NCI-H2171 treated with DMSO at 0.1 percent for 48 hours (cell line): ENCODE data around the gene CARMIL1.

Experiments
- DNase-seq: peaks from one replicate; lab custom pipeline; 2025; lab: John Stamatoyannopoulos, UW

The CARMIL1 gene

DNA sequence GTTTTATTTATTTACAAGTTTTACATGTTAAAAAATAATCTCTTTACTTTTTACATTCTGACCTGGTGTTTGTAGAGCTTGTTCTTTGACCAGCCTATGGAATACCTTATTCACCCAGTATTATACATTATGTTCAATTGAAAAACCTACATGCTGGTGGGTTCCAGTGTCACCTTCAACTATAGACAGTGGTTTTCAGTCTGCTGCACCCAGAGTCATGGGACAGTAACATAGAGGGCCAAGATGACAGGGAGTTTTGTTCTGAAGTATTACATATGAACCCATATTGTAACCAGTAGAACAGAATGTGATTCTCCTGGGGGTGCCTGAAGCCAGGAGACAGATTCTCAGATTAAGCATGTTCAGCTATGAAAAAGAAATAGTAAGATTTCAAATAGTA is 233.4 kb downstream of the CARMIL1 start:
- DNase-seq: no peak

DNA sequence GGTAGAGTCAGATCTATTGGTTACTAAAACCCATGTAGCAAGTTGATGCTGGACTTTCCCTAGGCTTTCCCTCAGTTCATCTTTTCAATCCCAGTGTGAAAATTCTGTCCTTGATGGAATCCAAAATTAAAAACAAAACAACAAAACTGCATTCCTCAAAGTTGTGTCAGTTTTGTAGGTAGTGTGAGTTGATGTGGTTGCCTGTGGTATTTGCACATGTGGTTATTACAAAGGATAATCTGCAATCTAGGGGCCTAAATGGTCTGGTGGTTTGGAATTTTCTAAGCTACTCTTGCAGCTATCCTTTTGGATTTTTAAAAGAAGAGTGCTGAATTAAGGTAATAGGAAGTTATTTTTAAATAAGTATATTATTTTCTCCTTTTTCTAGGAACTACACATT is 240.7 kb downstream of the CARMIL1 start:
- DNase-seq: no peak

DNA sequence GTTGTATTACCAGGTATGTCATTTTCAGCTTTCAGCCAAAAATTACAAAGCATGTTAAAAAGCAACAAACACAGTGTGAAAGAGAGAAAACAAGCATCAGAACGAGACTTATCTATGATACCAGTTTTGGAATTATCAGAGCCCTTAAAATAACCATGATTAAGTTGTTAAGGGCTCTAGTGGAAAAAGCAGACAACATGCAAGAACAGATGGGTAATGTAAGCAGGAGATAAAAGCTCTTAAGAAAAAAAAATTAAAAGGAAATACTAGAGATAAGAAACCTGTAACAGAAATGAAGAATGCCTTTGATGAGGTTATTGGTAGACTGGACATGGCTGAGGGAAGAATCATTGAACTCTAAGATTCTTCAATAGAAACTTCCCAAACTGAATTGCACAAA is 245.4 kb downstream of the CARMIL1 start:
- DNase-seq: no peak

DNA sequence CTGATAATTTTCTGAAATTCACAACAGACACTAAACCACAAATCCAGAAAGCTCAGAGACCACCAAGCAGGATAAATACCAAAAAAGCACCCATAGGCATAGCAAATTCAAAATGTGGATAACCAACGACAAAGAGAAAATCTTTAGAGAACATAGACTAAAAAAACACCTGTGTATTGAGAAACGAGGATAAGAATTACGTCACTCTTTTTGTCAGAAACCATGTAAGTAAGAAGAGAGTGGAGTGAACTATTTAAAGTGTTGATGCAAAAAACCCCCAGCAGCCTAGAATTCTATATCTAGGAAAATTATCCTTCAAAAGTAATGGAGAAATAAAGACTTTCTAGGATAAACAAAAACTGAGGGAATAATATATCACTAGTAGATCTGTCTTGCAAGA is 245.9 kb downstream of the CARMIL1 start:
- DNase-seq: no peak

DNA sequence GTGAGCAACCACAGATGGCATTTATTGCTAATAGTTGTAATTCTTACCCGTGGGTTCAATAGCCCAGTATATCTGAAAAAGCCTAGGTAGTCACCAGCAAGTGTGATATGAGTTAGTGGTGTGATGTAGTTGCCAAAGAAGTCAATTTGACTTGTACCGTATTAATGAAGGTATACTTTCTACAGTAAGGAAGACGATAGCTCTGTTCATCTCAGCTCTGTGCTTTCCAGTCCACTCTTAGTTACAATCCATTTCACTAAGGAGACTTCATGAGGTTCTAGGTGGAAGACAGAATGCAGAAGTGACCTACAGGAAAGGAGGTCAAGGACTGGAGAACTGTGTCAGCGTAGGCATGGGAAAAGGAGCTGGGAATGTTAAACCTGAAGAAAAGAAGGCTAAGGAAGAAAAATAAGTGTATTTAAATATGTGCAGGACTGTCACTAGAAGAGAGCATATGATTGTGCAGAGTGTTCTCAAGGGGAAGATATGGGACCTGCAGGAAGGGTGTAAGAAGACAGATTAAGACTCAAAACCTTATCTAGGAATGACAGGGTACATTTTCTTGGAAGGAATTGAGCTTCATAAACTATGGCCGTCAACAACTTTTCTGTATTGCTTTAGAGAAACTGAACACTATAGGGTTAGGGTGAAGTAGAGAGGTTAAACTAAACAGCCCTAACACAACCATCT is 255.9 kb downstream of the CARMIL1 start:
- DNase-seq: no peak

DNA sequence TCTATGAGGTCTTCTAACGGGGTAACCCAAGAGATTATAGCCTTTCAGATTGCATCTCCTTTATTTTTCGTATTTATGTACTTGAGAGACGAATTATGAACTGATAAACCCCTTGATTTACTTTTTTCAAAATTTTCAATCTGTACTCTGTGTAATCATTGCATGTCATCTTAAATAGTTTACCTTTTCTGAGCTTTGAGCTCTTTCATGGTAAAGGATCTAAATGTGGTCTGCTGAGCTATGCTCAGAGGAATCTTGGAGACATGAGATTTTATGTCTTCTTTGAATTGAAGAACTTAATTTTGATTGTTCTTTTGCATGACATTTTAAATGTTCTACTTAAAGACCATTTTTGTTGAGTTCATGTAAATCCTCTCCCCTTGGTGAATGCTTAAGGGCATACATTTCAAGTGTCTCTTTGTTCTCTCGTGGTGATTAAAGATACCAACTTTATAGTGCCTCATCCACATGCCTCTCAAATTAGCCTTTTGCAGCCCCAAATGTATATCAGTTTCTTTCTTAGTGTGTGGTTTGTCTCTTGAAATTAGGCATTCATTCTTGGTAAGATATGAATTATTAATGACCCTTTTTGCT is 256.6 kb downstream of the CARMIL1 start:
- DNase-seq: no peak

DNA sequence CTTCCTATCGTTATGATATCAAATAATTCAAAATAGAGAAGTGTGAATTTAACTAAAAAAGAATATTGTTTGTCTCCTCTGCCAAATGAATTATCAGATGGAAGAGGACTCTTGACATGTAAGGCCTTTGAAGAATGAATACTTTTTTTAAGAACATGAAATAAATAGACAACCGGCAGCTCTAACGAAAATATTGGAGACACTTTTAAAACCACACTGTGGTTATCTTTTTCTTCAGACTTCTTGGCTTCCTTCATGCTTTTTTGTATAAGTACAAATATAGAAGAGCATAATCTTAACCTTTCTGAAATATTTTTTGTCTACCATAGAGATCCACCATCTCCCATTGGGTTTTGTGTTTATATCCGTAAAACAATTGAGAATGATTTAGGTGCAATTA is 257.6 kb downstream of the CARMIL1 start:
- no peak for DNase-seq

DNA sequence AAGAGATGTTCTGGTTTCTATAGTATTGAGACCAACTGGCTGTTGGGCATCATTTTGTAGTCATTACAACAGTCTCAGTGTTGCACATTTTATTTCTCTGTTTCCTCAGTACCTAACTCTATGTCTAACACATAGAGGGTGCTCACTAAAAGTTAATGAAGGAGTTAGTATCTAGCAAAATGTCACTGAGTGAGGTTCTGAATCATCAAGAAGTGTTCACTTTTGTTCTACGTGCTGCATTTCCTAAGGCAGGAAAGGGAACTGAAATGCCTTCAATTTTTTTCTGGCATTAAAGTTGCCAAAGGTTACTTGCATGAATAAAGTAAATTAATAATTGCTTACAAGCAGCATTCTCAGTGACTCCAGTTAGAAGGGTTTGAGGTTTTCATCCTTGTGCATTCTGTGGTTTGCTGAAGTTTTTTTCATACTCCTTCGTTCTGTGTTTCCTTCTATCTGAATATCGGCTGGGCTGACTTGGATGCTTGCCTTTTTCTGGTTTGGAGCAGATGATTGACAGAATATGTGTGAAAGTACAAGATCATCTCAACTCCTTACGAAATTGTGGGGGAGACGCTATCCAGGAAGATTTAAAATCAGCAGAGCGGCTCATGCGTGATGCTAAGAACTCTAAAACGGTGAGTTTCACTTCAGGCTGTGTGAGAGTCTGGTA is 258.3 kb downstream of the CARMIL1 start:
- DNase-seq: no peak

DNA sequence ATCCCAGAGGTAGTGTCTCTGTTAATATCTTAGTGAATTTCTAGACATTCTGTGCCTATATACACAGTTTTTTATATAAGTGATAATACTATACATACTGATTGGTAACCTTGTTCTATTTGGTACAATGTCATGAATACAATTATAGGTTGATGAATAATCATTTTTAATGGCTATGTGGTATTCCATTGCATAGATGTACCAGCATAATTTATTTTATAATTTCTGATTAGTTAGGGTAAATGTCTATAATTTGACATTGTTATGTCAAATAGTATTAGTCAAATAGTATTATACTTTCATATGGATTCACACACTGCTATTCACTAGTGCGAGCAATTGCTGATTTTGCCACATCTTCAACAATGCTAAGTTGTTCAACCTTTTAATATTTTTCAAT is 262.1 kb downstream of the CARMIL1 start:
- DNase-seq: no peak

DNA sequence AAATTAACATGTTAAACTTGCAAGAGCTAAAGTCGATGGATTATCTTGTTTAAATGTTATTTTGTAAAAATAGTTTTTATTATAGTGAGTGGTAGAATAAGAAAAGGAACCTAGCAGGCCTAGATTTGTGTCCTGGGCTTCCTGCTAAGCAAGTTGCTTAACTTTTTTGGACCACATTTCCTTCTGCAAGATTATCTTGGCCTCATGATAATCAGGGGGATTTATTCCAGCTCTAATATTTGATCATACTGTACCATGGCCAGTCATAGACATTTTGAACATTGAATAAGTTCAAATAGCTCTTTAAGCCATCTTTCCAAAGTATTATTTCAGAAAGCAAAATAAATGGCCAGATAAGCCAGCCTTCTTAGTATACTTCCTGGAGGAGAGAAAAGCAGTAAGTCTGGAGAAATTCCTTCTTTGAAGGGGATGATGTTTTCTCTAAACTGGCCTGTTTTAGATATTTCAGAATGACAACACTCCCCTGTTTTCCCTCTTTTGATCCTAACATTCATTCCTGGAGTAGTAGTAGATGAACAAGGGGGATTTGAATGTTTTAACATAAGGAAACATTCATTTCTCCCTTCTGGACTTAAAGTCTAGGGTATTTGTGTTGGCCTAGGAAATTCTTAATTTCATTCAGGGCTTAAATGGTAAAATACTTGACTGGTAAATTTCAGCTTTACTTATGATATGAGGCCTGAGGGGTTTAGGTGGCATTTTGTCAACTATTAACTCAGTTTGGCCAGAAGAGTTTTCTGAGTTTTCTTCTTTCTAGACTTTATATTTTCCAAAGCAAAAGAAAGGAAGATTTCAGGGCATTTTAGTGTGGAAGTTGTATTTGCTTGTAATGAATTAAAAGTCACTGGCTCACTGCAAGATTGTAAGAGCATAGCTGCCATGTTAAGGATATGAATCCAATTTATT is 264.1 kb downstream of the CARMIL1 start:
- DNase-seq: no peak

DNA sequence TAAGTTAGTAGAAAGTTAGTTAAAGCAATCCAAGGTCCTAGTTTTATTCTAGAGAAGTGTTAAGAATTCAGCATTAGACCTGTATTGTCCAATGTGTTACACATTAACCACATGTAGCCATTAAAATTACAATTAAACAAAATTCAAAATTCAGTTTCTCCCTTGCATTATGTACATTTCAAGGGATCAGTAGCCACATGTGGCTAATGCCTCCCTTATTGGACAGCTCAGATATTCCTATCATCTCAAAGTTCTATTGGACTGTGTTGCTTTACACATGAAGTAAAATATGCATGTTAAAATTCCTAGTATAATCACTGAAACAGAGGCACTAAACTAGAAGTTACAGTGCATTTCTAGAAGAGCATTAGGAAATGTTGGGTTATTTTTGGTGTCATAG is 265.7 kb downstream of the CARMIL1 start:
- no peak for DNase-seq

DNA sequence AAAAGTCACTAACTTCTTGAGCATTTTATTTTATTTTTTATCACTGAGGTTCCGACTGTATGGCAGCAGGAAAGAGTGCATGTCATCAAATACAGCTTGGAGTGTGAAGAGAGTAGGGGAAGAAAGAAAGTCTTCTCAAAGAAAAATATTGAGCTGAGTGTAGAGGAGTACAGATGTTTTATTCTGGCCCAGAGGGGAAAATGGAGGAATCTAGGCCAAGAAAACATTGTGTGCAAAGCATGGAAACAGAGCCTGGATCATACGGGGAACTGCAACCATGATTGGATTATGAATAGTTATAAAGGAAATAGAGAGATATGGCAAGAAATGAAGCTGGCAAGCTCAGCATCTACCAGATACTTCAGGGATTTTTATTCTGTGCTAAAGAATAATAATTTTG is 268.6 kb downstream of the CARMIL1 start:
- no peak for DNase-seq

DNA sequence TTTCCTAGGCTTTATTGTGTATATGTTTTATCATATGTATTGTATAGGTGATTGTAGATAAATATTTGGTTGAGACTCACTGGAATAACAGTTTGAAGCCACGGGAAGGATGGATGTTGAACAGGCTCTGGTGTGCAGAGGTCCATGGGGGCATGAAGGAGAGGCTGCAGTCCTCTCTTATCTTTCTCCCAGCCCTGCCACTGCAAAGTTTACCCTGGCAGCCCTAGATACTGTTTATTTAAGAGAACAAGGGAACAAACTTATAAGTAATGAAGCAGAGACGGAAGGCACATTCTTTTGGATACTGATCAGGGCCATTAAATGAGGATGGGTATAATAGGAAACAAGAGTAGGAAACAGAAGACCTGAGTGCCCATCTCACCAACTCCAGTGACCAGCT is 269.3 kb downstream of the CARMIL1 start:
- DNase-seq: no peak

DNA sequence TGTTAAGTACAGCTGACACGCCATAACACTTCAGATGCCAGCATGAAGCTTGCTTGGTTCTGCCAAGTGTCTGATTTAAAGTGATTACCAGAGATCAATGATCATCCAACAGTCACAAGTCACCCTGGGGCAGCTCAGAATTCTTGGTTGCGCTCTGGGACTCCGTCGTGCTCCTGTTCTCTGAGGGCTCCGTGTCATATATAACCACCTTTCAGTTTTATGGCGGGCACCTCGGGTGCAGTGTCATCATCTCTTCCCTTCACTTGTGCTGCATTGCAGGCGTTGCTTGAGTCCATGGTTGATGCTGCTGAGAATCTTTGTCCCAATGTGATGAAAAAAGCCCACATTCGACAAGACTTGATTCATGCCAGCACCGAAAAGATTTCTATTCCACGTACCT is 271.5 kb downstream of the CARMIL1 start:
- no peak for DNase-seq

DNA sequence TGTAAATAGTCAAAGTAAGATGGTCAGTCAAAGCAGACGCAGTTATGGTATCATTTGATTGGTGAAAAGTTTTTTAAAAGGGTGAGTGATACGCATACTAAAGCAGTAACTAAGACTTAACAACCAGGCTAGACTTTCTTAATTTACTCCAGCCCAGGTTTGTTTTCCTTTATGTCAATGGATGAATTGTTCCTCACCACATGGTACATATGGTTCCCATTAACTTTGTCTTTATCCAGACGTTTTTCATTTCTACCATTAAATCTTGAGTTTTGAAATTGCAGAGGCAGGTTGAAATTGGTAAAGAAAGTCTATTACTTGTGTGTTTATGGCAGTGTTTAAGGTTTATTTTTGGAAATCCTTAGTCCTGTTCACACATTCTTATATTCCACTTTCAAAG is 274.3 kb downstream of the CARMIL1 start:
- DNase-seq: no peak

DNA sequence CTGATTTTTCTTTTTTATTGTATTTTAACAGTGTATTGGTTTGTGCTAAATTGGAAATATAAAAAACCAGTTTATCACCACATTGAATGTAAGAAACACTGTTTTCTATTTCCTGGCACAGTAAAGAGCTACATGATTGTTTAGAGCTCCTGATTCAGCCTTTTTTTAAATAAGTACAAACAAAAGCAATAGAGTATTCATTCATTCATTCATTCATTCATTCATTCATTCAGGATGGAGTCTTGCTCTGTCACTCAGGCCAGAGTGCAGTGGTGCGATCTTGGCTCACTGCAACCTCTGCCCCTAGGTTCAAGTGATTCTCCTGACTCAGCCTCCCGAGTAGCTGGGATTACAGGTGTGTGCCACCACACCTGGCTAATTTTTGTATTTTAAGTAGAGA is 276.0 kb downstream of the CARMIL1 start:
- no peak for DNase-seq

DNA sequence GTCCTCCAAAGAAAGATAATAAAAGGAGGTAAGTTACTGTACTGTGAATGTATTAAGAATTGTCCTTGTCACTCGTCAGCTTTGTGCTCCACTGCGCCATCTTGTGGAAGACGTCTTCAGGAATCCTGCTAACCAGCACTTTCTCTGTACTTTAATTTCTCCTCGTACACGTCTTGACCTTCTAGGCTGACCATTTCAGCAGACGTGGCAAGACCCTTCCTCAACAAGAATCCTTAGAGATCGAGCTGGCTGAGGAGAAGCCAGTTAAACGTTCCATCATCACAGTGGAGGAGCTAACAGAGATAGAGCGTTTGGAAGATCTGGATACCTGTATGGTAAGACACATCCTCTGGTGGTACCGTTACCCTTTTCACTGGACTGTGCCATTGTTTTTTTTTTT is 277.3 kb downstream of the CARMIL1 start:
- peak; percentile 63 for DNase-seq

DNA sequence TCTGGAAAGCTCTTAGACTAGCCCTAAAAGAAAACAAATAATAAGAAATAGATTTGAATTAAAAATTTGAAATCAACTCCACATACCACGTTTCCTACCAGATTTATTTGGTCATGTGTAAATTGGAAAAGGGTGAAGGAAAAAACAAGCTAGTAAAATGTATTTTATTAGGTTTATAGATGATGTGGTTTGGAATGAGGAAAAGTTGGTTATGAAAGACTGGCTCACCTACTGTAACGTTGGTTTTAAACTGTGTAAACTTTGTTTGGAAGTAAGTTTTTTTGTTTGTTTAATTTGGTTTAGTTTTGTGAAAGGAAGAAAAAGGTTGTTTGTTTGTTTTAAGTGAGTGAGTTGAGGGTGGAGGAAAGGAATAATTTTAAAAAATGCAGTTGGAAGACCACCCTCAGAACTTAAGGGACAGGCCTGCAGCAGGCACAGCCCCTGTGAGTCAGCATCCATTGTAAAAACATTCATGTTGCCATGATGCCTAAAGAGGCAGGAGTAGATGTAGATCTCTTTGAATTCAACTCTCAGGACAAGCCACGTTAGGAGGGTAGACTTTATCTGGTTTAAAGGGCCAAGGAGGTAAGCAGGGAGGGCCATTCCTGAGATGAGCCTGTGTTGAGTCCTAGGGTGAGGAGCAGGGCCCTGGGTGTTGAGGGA is 279.1 kb downstream of the CARMIL1 start:
- no peak for DNase-seq

DNA sequence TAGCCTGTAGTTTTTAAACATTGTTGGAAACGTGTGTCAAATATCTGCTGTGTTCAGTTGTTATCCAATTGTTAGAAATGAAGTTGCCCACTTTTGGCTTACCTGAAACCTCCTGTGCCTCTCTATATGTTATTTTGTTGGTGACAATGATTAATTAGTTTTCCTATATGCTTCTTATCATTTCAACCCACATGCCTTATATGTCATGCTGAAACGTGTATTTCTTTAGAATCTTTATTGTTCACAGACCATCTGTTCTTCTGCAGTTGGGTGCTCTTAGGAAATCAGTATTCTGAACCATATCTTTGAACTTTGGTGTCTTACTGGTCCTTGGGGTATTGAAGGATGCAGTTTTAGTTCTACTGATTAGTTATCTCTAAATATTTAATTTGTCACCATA is 281.7 kb downstream of the CARMIL1 start:
- peak; percentile 63 for DNase-seq

DNA sequence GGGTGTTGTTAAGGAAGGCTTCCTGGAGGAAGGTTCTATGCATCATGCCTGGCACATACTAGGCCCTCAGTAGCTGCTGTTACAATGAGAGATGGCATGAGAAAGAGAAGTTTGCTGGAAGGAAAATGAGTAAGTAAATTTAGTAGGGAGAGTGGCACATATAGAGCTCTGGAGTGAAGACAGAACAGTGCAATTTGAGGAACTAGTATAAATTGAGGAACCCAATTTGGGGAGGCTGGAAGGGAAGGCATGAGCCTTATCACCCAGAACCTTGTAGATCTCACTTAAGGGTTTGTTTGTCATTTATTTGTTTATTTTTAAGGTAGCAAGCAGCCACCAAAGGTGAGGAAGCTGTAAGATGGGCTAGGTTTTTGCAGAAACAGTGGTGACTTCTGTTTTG is 285.8 kb downstream of the CARMIL1 start:
- DNase-seq: no peak

DNA sequence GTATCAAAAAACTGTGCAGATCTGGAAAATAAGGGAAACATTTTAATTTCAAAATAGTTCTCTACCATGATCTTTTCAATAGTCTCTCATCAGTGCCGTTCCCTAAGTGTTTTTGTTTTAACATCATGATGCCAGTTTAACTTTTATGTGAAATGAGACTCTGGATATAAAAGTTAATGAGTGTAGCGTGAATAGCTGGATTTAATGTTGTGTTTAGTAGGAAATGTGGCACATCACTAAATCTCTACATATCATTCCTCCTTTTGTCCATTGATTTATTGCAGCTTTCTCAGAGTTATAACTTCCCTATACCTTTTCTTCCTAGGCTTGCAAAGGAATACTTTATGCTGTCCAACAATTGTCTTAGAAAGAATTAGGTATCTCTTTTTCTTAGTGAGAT is 291.4 kb downstream of the CARMIL1 start:
- no peak for DNase-seq

DNA sequence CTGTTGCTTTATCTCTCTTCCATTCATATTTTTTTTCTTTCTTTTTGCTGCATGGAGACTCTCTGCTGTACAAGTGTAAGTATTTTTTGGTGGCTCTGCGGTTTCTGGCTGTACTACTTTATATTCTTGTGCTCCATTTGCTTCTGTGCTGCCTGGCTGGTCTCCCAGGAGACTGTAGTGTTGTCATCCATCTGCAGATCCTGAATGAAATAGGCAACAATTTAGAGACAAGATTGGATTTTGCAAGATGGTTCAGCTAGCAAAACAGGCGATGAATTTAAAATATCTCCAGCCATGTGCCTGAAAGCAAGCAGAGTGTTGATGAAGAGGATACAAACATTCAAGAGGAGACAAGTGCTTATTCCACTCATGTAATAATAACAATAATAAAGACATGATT is 297.7 kb downstream of the CARMIL1 start:
- peak; percentile 49 for DNase-seq
